Smooth muscle cell (in vitro differentiated cells): ENCODE results near the gene SAMD11. TPM values are rescaled to one million over a fixed set of nuclear protein-coding genes. Genes with fewer than 3 reads are reported as not detected.

Experiments
- DNase-seq: peaks from one replicate; lab custom pipeline; 2025; ENCODE audit not compliant: unreplicated experiment; lab: John Stamatoyannopoulos, UW
- H2AFZ ChIP-seq: fragments of 200-600 bp; sonication (generic); 2 replicates; pipeline ENCODE4 v1.6.0; 2016; ENCODE audit warnings: antibody characterized with exemption, low read depth, mild to moderate bottlenecking
- H3F3A ChIP-seq: fragments of 200-600 bp; sonication (generic); 2 replicates; pipeline ENCODE4 v1.6.0; 2017; ENCODE audit warnings: antibody characterized with exemption, low read depth
- H3K27ac ChIP-seq: fragments of 200-600 bp; sonication (generic); 2 replicates; pipeline ENCODE4 v1.5.1; 2016; ENCODE audit warnings: low read depth, mild to moderate bottlenecking
- H3K27me3 ChIP-seq: fragments of 200-600 bp; sonication (generic); 2 replicates; pipeline ENCODE4 v1.6.1; 2016; ENCODE audit warnings: low read depth, mild to moderate bottlenecking
- H3K36me3 ChIP-seq: fragments of 200-600 bp; sonication (generic); 2 replicates; pipeline ENCODE4 v1.5.1; 2016; ENCODE audit warnings: low read depth
- H3K4me1 ChIP-seq: fragments of 200-600 bp; sonication (generic); 2 replicates; pipeline ENCODE4 v1.5.1; 2016; ENCODE audit warnings: low read depth
- H3K4me2 ChIP-seq: fragments of 200-600 bp; sonication (generic); 2 replicates; pipeline ENCODE4 v1.6.0; 2016; ENCODE audit warnings: mild to moderate bottlenecking
- H3K4me3 ChIP-seq: fragments of 200-600 bp; sonication (generic); 2 replicates; pipeline ENCODE4 v1.5.1; 2016; ENCODE audit warnings: mild to moderate bottlenecking
- H3K79me2 ChIP-seq: fragments of 200-600 bp; sonication (generic); 2 replicates; pipeline ENCODE4 v1.6.0; 2016; ENCODE audit warnings: low read depth, mild to moderate bottlenecking
- H3K9ac ChIP-seq: fragments of 200-600 bp; sonication (generic); 2 replicates; pipeline ENCODE4 v1.6.0; 2016; ENCODE audit warnings: low read depth
- H3K9me3 ChIP-seq: fragments of 200-600 bp; sonication (generic); replicated peaks from 2 replicates; pipeline ENCODE4 v1.5.1; 2016; ENCODE audit warnings: low read depth
- H4K20me1 ChIP-seq: fragments of 200-600 bp; sonication (generic); 2 replicates; pipeline ENCODE4 v1.6.0; 2016; ENCODE audit warnings: low read depth
- WGBS: methylation state at CpG from one replicate; pipeline ENCODE4 v1.1.7; 2016; ENCODE audit warnings: low lambda C conversion rate; 5-methylcytosine and 5-hydroxymethylcytosine counted together
- polyA plus RNA-seq: library from polyadenylated mRNA; unstranded; fragments of >200 nt; fragmentation: Nextera tagmentation; extraction: Ambion mirVana; gene quantifications from 2 replicates; pipeline ENCODE4 v1.2.1, GENCODE V29; 2016
- total RNA-seq: library from RNA; depleted of rRNA; stranded (reverse); fragments of >200 nt; gene quantifications from 2 replicates; pipeline ENCODE4 v1.2.3, GENCODE V29; 2014
- TF ChIP-seq, protein P1 (sequence below): fragments of 200-600 bp; sonication (generic); IDR thresholded peaks from 2 replicates; pipeline ENCODE4 v1.5.1; 2017; ENCODE audit warnings: borderline replicate concordance, mild to moderate bottlenecking, antibody characterized with exemption; ENCODE audit not compliant: insufficient read depth, poor library complexity, severe bottlenecking

The SAMD11 gene
- total and polyA plus RNA-seq, 2 experiments from 2014 or later = 18.0 to 21.1 TPM

DNA sequence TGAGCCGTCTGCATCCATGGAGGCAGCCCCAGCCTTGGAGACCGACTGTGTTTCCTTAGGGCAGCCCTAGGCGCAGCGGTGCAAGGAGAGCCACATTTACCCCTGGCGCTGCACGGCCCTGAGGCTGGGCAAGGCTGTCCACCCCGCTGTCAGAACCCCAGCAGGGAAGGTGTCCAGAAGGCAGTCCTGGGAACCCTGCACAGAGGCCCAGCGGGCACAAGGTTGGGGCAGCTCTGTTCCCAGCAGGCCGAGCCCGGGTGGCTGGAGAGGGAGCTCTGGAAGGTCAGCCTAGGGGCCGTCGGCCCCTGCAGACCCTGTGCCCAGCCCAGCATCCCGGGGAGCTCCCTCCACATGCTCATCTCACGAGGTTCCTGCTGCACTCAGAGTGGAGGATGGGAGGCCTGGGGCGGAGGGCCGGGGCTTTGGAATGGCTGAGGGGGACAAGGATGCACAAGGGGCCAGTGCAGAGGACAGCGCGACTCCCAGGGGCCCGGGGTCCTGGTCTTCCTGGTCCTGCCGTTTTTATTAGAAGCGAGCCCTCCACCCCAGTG is 19.9 kb upstream of the SAMD11 start:
- no peak overlapping the region for H2AFZ ChIP-seq
- no peak overlapping the region for H3K9ac ChIP-seq
- peak overlapping the region; percentile 88 for H3K4me2 ChIP-seq

GRCh38 chr1:904310-904950 is 19.3 kb upstream of the SAMD11 start:
- H3K4me2 ChIP-seq = peak overlapping the region; percentile 88
- no peaks in the 10 kb centered on the region for H3K79me2 ChIP-seq
- no peaks in the 10 kb centered on the region for H4K20me1 ChIP-seq
- peak; percentile 73 for DNase-seq
- no peaks in the 10 kb centered on the region for H3K4me1 ChIP-seq
- H3K9me3 ChIP-seq = no peaks in the 10 kb centered on the region
- H3F3A ChIP-seq = peaks cover 8% of the 10 kb centered on the region
- H3K27me3 ChIP-seq = peaks cover 2% of the 10 kb centered on the region
- peak overlapping the region; percentile 57 for H3K4me3 ChIP-seq
- 1% methylated on average over 59 of the region's 91 CpGs for WGBS
- H2AFZ ChIP-seq = no peak overlapping the region
- no peak overlapping the region for H3K9ac ChIP-seq
- H3K27ac ChIP-seq = no peak overlapping the region
- TF ChIP-seq, protein P1, sequence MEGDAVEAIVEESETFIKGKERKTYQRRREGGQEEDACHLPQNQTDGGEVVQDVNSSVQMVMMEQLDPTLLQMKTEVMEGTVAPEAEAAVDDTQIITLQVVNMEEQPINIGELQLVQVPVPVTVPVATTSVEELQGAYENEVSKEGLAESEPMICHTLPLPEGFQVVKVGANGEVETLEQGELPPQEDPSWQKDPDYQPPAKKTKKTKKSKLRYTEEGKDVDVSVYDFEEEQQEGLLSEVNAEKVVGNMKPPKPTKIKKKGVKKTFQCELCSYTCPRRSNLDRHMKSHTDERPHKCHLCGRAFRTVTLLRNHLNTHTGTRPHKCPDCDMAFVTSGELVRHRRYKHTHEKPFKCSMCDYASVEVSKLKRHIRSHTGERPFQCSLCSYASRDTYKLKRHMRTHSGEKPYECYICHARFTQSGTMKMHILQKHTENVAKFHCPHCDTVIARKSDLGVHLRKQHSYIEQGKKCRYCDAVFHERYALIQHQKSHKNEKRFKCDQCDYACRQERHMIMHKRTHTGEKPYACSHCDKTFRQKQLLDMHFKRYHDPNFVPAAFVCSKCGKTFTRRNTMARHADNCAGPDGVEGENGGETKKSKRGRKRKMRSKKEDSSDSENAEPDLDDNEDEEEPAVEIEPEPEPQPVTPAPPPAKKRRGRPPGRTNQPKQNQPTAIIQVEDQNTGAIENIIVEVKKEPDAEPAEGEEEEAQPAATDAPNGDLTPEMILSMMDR = peak; percentile 98
- no peaks in the 10 kb centered on the region for H3K36me3 ChIP-seq

More for the DNA sequence above, 19.9 kb upstream of the SAMD11 start:
- H3K4me1 ChIP-seq = no peaks in the 10 kb centered on the region
- DNase-seq = no peak
- H3K36me3 ChIP-seq = no peaks in the 10 kb centered on the region
- WGBS = 81% methylated on average over 20 of the region's 21 CpGs
- H3K4me3 ChIP-seq = peak overlapping the region; percentile 57
- TF ChIP-seq, protein P1 = no peak
- H3K9me3 ChIP-seq = no peaks in the 10 kb centered on the region
- no peaks in the 10 kb centered on the region for H4K20me1 ChIP-seq
- no peaks in the 10 kb centered on the region for H3K79me2 ChIP-seq
- peaks cover 2% of the 10 kb centered on the region for H3K27me3 ChIP-seq
- no peak overlapping the region for H3K27ac ChIP-seq
- peaks cover 8% of the 10 kb centered on the region for H3F3A ChIP-seq

GRCh38 chr1:905071-905749 is 18.5 kb upstream of the SAMD11 start:
- Histone ChIP-seq H3K79me2 (no peaks in the 10 kb centered on the region), H3K9me3 (no peaks in the 10 kb centered on the region), H3F3A (peaks cover 8% of the 10 kb centered on the region), H3K4me1 (no peaks in the 10 kb centered on the region), H3K27ac (no peak overlapping the region), H3K27me3 (no peaks in the 10 kb centered on the region), H3K4me2 (peak overlapping the region; percentile 88), H3K4me3 (peak overlapping the region; percentile 57), H3K36me3 (no peaks in the 10 kb centered on the region), H4K20me1 (no peaks in the 10 kb centered on the region), H3K9ac (no peak overlapping the region), H2AFZ (peak overlapping the region; percentile 93)
- TF ChIP-seq, protein P1 = no peak
- DNase-seq = no peak
- WGBS = 6% methylated on average over 41 of the region's 49 CpGs
